Activated CD8-positive, alpha-beta T cell treated with anti-CD3 and anti-CD28 coated beads for 36 hours (primary cell): ENCODE measurements around the gene PGM2L1. TPM values are rescaled to one million over a fixed set of nuclear protein-coding genes. Genes with fewer than 3 reads are reported as not detected.

Source experiments
- microRNA-seq: library from miRNA; unstranded; fragments of <30 nt; microRNA quantifications from one replicate; pipeline ENCODE4 v1.2.0, GENCODE V29; 2022; ENCODE audit warnings: borderline microRNAs expressed, borderline replicate concordance
- total RNA-seq, 2 experiments: library from RNA; stranded (reverse); gene quantifications; one replicate each; pipeline ENCODE4 v1.2.3, GENCODE V29; 2021

The PGM2L1 gene
- total RNA-seq, 2 experiments from 2014 or later, result 5.8 to 5.9 TPM

Small RNAs within 50 kb of the gene (microRNA-seq; reads per million reads assigned to microRNA genes)
- 0.91 reads per million for gene MIR548AL

Other genes with a start within 250 kb of the PGM2L1 start
- 10 to 100 TPM; 22.5 to 25.6 TPM for gene C2CD3, start 227.4 kb downstream of the PGM2L1 start, total RNA-seq
- gene PPME1, start 227.1 kb downstream of the PGM2L1 start, total RNA-seq, result 10 to 100 TPM; 63.7 to 64.9 TPM
- not detected for gene P4HA3, start 86.8 kb downstream of the PGM2L1 start, total RNA-seq
- not detected for gene KCNE3, start 69.1 kb upstream of the PGM2L1 start, total RNA-seq
- 1 to 10 TPM; 5.9 to 6.8 TPM for gene LIPT2, start 95.3 kb upstream of the PGM2L1 start, total RNA-seq
- 10 to 100 TPM; 56.0 to 67.2 TPM for gene POLD3, start 194.1 kb upstream of the PGM2L1 start, total RNA-seq